H9 (cell line): ENCODE measurements around the gene MUSK. TPM values are rescaled to one million over a fixed set of nuclear protein-coding genes. Genes with fewer than 3 reads are reported as not detected.

Experiments used
- DNase-seq: peaks from one replicate; pipeline ENCODE4 v3.0.0-alpha.2; 2017
- H2AFZ ChIP-seq: one replicate; pipeline ENCODE4 v1.6.1; 2013; ENCODE audit warnings: mild to moderate bottlenecking, low read length, control low read depth, moderate library complexity
- H2AK5ac ChIP-seq: 2 replicates; pipeline ENCODE4 v1.6.1; 2013; ENCODE audit warnings: low read length, control low read depth, mixed read lengths; ENCODE audit not compliant: insufficient read length
- H2BK120ac ChIP-seq: one replicate; pipeline ENCODE4 v1.6.1; 2013; ENCODE audit warnings: low read depth, mild to moderate bottlenecking, low read length, control low read depth, inconsistent platforms; ENCODE audit not compliant: poor library complexity, severe bottlenecking
- H2BK12ac ChIP-seq: 2 replicates; pipeline ENCODE4 v1.6.1; 2013; ENCODE audit warnings: low read length, control low read depth, mixed read lengths, low read depth; ENCODE audit not compliant: insufficient read length
- H2BK15ac ChIP-seq: 2 replicates; pipeline ENCODE4 v1.6.1; 2013; ENCODE audit warnings: low read depth, low read length, control low read depth
- H2BK20ac ChIP-seq: one replicate; pipeline ENCODE4 v1.6.1; 2013; ENCODE audit warnings: low read depth, mild to moderate bottlenecking, low read length, control low read depth, inconsistent platforms; ENCODE audit not compliant: poor library complexity, severe bottlenecking
- H2BK5ac ChIP-seq: 2 replicates; pipeline ENCODE4 v1.6.1; 2013; ENCODE audit warnings: low read length, control low read depth, mixed read lengths; ENCODE audit not compliant: insufficient read length
- H3K14ac ChIP-seq: 2 replicates; pipeline ENCODE4 v1.6.1; 2013; ENCODE audit warnings: low read length, control low read depth; ENCODE audit not compliant: insufficient read depth
- H3K18ac ChIP-seq: 2 replicates; pipeline ENCODE4 v1.6.1; 2013; ENCODE audit warnings: low read depth, mild to moderate bottlenecking, mixed read lengths, low read length, control low read depth; ENCODE audit not compliant: insufficient read length
- H3K23ac ChIP-seq: 2 replicates; pipeline ENCODE4 v1.6.1; 2013; ENCODE audit warnings: low read length, control low read depth, mixed read lengths, low read depth; ENCODE audit not compliant: insufficient read length
- H3K23me2 ChIP-seq: 2 replicates; pipeline ENCODE4 v1.6.1; 2013; ENCODE audit warnings: low read depth, mild to moderate bottlenecking, mixed read lengths, low read length, control low read depth; ENCODE audit not compliant: insufficient read length, poor library complexity, severe bottlenecking
- H3K27ac ChIP-seq: 2 replicates; pipeline ENCODE4 v1.5.1; 2013; ENCODE audit warnings: low read length, control low read depth, mixed read lengths, low read depth; ENCODE audit not compliant: insufficient read length
- H3K27me3 ChIP-seq: 2 replicates; pipeline ENCODE4 v1.6.1; 2013; ENCODE audit warnings: low read length, control low read depth, inconsistent platforms; ENCODE audit not compliant: insufficient read depth
- H3K4ac ChIP-seq: 2 replicates; pipeline ENCODE4 v1.6.1; 2013; ENCODE audit warnings: low read depth, mild to moderate bottlenecking, control low read depth, inconsistent platforms, low read length, moderate library complexity
- H3K4me1 ChIP-seq: 2 replicates; pipeline ENCODE4 v1.6.1; 2013; ENCODE audit warnings: low read length, control low read depth, inconsistent platforms; ENCODE audit not compliant: insufficient read depth
- H3K4me2 ChIP-seq: 2 replicates; pipeline ENCODE4 v1.6.1; 2013; ENCODE audit warnings: low read length, control low read depth, mixed read lengths; ENCODE audit not compliant: insufficient read length, insufficient read depth
- H3K56ac ChIP-seq: 2 replicates; pipeline ENCODE4 v1.6.1; 2013; ENCODE audit warnings: low read depth, mild to moderate bottlenecking, mixed read lengths, low read length, control low read depth; ENCODE audit not compliant: insufficient read length
- H3K79me1 ChIP-seq: 2 replicates; pipeline ENCODE4 v1.6.1; 2013; ENCODE audit warnings: low read depth, mild to moderate bottlenecking, moderate library complexity, low read length, control low read depth, inconsistent platforms; ENCODE audit not compliant: insufficient read depth, poor library complexity, severe bottlenecking
- H3K79me2 ChIP-seq: 2 replicates; pipeline ENCODE4 v1.6.1; 2013; ENCODE audit warnings: low read length, control low read depth, inconsistent platforms; ENCODE audit not compliant: insufficient read depth
- H3K9ac ChIP-seq: 2 replicates; pipeline ENCODE4 v1.6.1; 2013; ENCODE audit warnings: low read length, control low read depth, mixed read lengths; ENCODE audit not compliant: insufficient read length; ENCODE audit errors: extremely low read depth
- H3K9me3 ChIP-seq: one replicate; pipeline ENCODE4 v1.6.1; 2013; ENCODE audit warnings: low read depth, low read length, inconsistent platforms; ENCODE audit not compliant: control insufficient read depth
- H3T11ph ChIP-seq: one replicate; pipeline ENCODE4 v1.6.1; 2013; ENCODE audit warnings: mild to moderate bottlenecking, low read length, control low read depth, inconsistent platforms
- H4K20me1 ChIP-seq: one replicate; pipeline ENCODE4 v1.6.1; 2013; ENCODE audit not compliant: control insufficient read depth, insufficient read length, insufficient read depth
- H4K5ac ChIP-seq: 2 replicates; pipeline ENCODE4 v1.6.1; 2013; ENCODE audit warnings: low read depth, mild to moderate bottlenecking, mixed read lengths, low read length, control low read depth; ENCODE audit not compliant: insufficient read length
- H4K8ac ChIP-seq: replicated peaks from 2 replicates; pipeline ENCODE4 v1.6.1; 2013; ENCODE audit warnings: low read length, control low read depth, mixed read lengths, low read depth; ENCODE audit not compliant: insufficient read length
- H4K91ac ChIP-seq: 2 replicates; pipeline ENCODE4 v1.6.1; 2013; ENCODE audit warnings: low read depth, mild to moderate bottlenecking, moderate library complexity, mixed read lengths, low read length, control low read depth; ENCODE audit not compliant: insufficient read length
- H3K27ac Mint-ChIP-seq, 3 experiments: 2 replicates in 2 of 3; 3 replicates in 1 of 3; pipeline ENCODE4 v1.8.0; 2020 to 2021; ENCODE audit warnings: mixed read lengths in 3 of 3, mild to moderate bottlenecking in 1 of 3, moderate library complexity in 1 of 3
- H3K27me3 Mint-ChIP-seq: 2 replicates; pipeline ENCODE4 v1.8.0; 2021; ENCODE audit warnings: low read depth, mild to moderate bottlenecking, moderate library complexity, mixed read lengths
- H3K36me3 Mint-ChIP-seq, 3 experiments: 2 replicates in 2 of 3; 3 replicates in 1 of 3; pipeline ENCODE4 v1.8.0; 2020 to 2021; ENCODE audit warnings: low read depth in 3 of 3, mixed read lengths in 3 of 3; ENCODE audit not compliant: insufficient read depth in 1 of 3
- H3K4me1 Mint-ChIP-seq, 2 experiments: 2 replicates each; pipeline ENCODE4 v1.8.0; 2020; ENCODE audit warnings: mixed read lengths in 2 of 2
- H3K4me3 Mint-ChIP-seq, 2 experiments: 2 replicates in 1 of 2; 3 replicates in 1 of 2; pipeline ENCODE4 v1.8.0; 2020 to 2021; ENCODE audit warnings: mild to moderate bottlenecking in 2 of 2, mixed read lengths in 2 of 2, moderate library complexity in 1 of 2
- H3K9me3 Mint-ChIP-seq, 2 experiments: 2 replicates in 1 of 2; 3 replicates in 1 of 2; pipeline ENCODE4 v1.8.0; 2020; ENCODE audit warnings: mild to moderate bottlenecking in 2 of 2, mixed read lengths in 2 of 2, moderate library complexity in 1 of 2
- WGBS: extraction: QIAGEN DNeasy Blood & Tissue Kit; methylation state at CpG from one replicate; pipeline ENCODE4 v1.1.7; 2013; ENCODE audit warnings: missing lambda C conversion rate, low lambda C conversion rate, mixed read lengths; ENCODE audit not compliant: insufficient read length; ENCODE audit errors: extremely low coverage; 5-methylcytosine and 5-hydroxymethylcytosine counted together
- total RNA-seq: library from RNA; stranded (reverse); gene quantifications from 2 replicates; pipeline ENCODE4 v1.2.1, GENCODE V29; 2021
- TF ChIP-seq, protein P1 (sequence below): fragments of 200-600 bp; sonication (generic); conservative IDR thresholded peaks from 3 replicates; pipeline ENCODE4 v1.8.0; 2021; ENCODE audit warnings: antibody characterized with exemption, mild to moderate bottlenecking

MUSK gene
- total RNA-seq, 1 experiment from 2014 or later = not detected

DNA sequence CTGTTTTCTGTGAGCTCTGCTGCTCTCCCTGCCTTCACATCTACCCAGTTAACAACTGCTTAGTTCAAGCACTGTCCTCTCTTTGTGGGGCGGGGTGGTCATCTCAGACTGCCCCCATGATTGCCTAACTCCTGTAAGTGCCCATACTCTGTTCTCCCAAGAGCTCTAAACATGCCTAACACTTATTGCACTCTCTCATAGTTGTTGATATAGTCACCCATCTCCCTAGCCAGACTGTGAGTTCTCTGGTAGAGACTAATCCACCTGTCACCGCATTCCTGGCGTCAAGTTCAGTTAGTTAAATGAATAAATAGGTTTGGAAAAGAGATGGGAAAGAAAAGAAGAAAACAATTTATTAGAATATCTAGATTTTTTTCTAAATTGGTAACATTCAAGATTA is 18.3 kb upstream of the MUSK start:
- no CpG with 5 or more reads among the region's 3 CpGs for WGBS

More for the DNA sequence above, 18.3 kb upstream of the MUSK start:
- H3K4me1 Mint-ChIP-seq = no peaks in the 10 kb centered on the region
- Histone ChIP-seq H2BK15ac (no peak overlapping the region), H2BK5ac (no peak overlapping the region), H3T11ph (no peak overlapping the region), H3K56ac (no peak overlapping the region), H2AFZ (no peak overlapping the region), H3K4me1 (no peaks in the 10 kb centered on the region), H3K79me2 (no peaks in the 10 kb centered on the region), H2BK120ac (no peak overlapping the region), H3K23me2 (no peaks in the 10 kb centered on the region), H4K91ac (no peak overlapping the region), H3K9me3 (no peaks in the 10 kb centered on the region), H2BK12ac (no peak overlapping the region), H3K27me3 (no peaks in the 10 kb centered on the region), H3K4ac (no peak overlapping the region), H4K5ac (no peak overlapping the region), H3K79me1 (no peaks in the 10 kb centered on the region), H3K18ac (no peak overlapping the region), H2BK20ac (no peak overlapping the region), H4K8ac (no peak overlapping the region), H3K23ac (no peak overlapping the region), H2AK5ac (no peak overlapping the region), H3K4me2 (no peak overlapping the region), H3K27ac (no peak overlapping the region), H3K9ac (no peak overlapping the region), H3K14ac (no peak overlapping the region), H4K20me1 (no peaks in the 10 kb centered on the region)
- no peak overlapping the region for H3K27ac Mint-ChIP-seq
- no peaks in the 10 kb centered on the region for H3K9me3 Mint-ChIP-seq
- no peaks in the 10 kb centered on the region; a peak in 1 of 7 replicates for H3K36me3 Mint-ChIP-seq
- H3K4me3 Mint-ChIP-seq = no peak overlapping the region
- H3K27me3 Mint-ChIP-seq = no peaks in the 10 kb centered on the region
- DNase-seq = no peak
- TF ChIP-seq, protein P1, sequence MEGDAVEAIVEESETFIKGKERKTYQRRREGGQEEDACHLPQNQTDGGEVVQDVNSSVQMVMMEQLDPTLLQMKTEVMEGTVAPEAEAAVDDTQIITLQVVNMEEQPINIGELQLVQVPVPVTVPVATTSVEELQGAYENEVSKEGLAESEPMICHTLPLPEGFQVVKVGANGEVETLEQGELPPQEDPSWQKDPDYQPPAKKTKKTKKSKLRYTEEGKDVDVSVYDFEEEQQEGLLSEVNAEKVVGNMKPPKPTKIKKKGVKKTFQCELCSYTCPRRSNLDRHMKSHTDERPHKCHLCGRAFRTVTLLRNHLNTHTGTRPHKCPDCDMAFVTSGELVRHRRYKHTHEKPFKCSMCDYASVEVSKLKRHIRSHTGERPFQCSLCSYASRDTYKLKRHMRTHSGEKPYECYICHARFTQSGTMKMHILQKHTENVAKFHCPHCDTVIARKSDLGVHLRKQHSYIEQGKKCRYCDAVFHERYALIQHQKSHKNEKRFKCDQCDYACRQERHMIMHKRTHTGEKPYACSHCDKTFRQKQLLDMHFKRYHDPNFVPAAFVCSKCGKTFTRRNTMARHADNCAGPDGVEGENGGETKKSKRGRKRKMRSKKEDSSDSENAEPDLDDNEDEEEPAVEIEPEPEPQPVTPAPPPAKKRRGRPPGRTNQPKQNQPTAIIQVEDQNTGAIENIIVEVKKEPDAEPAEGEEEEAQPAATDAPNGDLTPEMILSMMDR = no peak
